ENCODE results near the gene HINFP. TPM values are rescaled to one million over a fixed set of nuclear protein-coding genes. Genes with fewer than 3 reads are reported as not detected.

The HINFP gene
- total and polyA plus RNA-seq, 9 of the 15 experiments (the other 6 are each of a cell fraction or from before 2014, with no cell fraction given) = 13.8 to 34.1 (median 22.5) TPM

DNA sequence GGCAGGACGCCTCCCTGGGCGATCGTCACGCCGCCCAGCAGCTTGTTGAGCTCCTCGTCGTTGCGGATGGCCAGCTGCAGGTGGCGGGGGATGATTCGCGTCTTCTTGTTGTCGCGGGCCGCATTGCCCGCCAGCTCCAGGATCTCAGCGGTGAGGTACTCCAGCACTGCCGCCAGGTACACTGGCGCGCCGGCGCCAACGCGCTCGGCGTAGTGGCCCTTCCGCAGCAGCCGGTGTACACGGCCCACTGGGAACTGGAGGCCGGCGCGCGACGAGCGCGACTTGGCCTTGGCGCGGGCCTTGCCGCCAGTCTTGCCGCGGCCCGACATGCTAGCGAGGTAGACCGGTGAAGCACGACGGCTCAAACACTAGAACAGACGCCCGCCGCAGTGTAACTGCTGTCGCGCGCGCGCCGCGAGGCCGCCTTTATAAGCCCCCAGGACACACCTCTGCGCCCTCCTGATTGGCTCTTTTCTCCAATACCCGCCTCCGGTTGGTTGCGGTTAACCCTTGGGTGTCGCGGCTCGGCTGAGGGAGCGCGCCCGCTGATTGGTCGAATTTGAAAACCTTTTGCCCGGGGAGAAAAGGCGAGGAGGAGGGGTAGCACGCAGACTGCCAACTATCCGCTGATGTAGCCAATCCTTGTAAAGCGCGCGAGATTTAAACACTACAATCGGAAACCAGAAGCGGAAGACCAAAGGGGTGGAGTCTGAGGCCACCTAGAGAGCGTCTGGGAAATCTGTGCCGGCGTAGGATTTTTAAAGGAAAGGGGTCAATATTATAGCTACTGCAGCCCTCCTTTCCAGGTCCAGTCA, 26.1 kb upstream of the HINFP start (continued):
- TF ChIP-seq GABPA (tag; conservative IDR thresholded peaks at IDR 0.05; ENCODE audit: low read depth) (peak; percentile 56), KHSRP (IDR thresholded peaks at IDR 0.05) (no peak), GATAD2A (IDR thresholded peaks at IDR 0.05) (peak; percentile 25; the same call in 1 of the 2 replicates), GTF2F1 (IDR thresholded peaks at IDR 0.05; ENCODE audit: low read depth, low read length) (peak; percentile 99), MEF2D (tag; conservative IDR thresholded peaks at IDR 0.05; ENCODE audit: low read depth) (no peak), HDAC8 (tag; IDR thresholded peaks at IDR 0.05) (peak; percentile 57; the same call in 1 of the 2 replicates), SMARCC2 (IDR thresholded peaks at IDR 0.05; ENCODE audit: low read depth) (no peak; the same call in 1 of the 2 replicates), GTF2E2 (tag; IDR thresholded peaks at IDR 0.05) (peak; percentile 100), ARID2 (IDR thresholded peaks at IDR 0.05) (no peak), RBM25 (IDR thresholded peaks at IDR 0.05; ENCODE audit: low read depth, low read length, severe bottlenecking) (peak; percentile 88), KDM4B (IDR thresholded peaks at IDR 0.05; ENCODE audit: borderline replicate concordance in 2 of 2, low read depth in 1 of 2) (0 out of 4 replicates have a peak, but pooled peaks of 1 of the 2 experiments have one; percentile 73)
- TF ChIP-seq, protein P1, sequence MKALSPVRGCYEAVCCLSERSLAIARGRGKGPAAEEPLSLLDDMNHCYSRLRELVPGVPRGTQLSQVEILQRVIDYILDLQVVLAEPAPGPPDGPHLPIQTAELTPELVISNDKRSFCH (CRISPR knock-in tag; IDR thresholded peaks at IDR 0.05) = no peak
- TF ChIP-seq, protein P1 (tag; IDR thresholded peaks at IDR 0.05) = peak; percentile 86
- TF ChIP-seq, protein P2, sequence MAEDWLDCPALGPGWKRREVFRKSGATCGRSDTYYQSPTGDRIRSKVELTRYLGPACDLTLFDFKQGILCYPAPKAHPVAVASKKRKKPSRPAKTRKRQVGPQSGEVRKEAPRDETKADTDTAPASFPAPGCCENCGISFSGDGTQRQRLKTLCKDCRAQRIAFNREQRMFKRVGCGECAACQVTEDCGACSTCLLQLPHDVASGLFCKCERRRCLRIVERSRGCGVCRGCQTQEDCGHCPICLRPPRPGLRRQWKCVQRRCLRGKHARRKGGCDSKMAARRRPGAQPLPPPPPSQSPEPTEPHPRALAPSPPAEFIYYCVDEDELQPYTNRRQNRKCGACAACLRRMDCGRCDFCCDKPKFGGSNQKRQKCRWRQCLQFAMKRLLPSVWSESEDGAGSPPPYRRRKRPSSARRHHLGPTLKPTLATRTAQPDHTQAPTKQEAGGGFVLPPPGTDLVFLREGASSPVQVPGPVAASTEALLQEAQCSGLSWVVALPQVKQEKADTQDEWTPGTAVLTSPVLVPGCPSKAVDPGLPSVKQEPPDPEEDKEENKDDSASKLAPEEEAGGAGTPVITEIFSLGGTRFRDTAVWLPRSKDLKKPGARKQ (CRISPR knock-in tag; IDR thresholded peaks at IDR 0.05) = no peak
- TF ChIP-seq, protein P3, sequence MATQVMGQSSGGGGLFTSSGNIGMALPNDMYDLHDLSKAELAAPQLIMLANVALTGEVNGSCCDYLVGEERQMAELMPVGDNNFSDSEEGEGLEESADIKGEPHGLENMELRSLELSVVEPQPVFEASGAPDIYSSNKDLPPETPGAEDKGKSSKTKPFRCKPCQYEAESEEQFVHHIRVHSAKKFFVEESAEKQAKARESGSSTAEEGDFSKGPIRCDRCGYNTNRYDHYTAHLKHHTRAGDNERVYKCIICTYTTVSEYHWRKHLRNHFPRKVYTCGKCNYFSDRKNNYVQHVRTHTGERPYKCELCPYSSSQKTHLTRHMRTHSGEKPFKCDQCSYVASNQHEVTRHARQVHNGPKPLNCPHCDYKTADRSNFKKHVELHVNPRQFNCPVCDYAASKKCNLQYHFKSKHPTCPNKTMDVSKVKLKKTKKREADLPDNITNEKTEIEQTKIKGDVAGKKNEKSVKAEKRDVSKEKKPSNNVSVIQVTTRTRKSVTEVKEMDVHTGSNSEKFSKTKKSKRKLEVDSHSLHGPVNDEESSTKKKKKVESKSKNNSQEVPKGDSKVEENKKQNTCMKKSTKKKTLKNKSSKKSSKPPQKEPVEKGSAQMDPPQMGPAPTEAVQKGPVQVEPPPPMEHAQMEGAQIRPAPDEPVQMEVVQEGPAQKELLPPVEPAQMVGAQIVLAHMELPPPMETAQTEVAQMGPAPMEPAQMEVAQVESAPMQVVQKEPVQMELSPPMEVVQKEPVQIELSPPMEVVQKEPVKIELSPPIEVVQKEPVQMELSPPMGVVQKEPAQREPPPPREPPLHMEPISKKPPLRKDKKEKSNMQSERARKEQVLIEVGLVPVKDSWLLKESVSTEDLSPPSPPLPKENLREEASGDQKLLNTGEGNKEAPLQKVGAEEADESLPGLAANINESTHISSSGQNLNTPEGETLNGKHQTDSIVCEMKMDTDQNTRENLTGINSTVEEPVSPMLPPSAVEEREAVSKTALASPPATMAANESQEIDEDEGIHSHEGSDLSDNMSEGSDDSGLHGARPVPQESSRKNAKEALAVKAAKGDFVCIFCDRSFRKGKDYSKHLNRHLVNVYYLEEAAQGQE (IDR thresholded peaks at IDR 0.05; ENCODE audit: borderline replicate concordance) = peak; percentile 44; the same call in 1 of the 2 replicates
- TF ChIP-seq, protein P3 (CRISPR knock-in tag; IDR thresholded peaks at IDR 0.05; ENCODE audit: low read depth) = peak; percentile 70; the same call in 1 of the 2 replicates
- TF ChIP-seq, protein P4, sequence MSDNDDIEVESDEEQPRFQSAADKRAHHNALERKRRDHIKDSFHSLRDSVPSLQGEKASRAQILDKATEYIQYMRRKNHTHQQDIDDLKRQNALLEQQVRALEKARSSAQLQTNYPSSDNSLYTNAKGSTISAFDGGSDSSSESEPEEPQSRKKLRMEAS (CRISPR knock-in tag; IDR thresholded peaks at IDR 0.05) = peak; percentile 84
